OCI-LY1 (cell line): ENCODE data around the gene SLC25A51.

Experiments used
- H2AFZ ChIP-seq: fragments of 200-600 bp; sonication (generic), shearing (Covaris generic); 2 replicates; pipeline ENCODE4 v1.6.0; 2014; ENCODE audit warnings: antibody characterized with exemption, mild to moderate bottlenecking, low read length
- H3F3A ChIP-seq: fragments of 200-600 bp; sonication (generic), shearing (Covaris generic); 2 replicates; pipeline ENCODE4 v1.6.0; 2014; ENCODE audit warnings: mild to moderate bottlenecking, antibody characterized with exemption, low read length, moderate library complexity; ENCODE audit not compliant: insufficient read depth
- H3K27ac ChIP-seq: fragments of 200-600 bp; sonication (generic); 2 replicates; pipeline ENCODE4 v1.5.1; 2014; ENCODE audit warnings: low read length, mixed run types, mild to moderate bottlenecking, low read depth; ENCODE audit not compliant: poor library complexity, severe bottlenecking
- H3K27me3 ChIP-seq: fragments of 200-600 bp; sonication (generic); 2 replicates; pipeline ENCODE4 v1.6.0; 2014; ENCODE audit warnings: antibody characterized with exemption, mild to moderate bottlenecking, low read length, moderate library complexity; ENCODE audit not compliant: insufficient read depth
- H3K36me3 ChIP-seq: fragments of 200-600 bp; sonication (generic); 2 replicates; pipeline ENCODE4 v1.6.1; 2014; ENCODE audit warnings: mild to moderate bottlenecking, antibody characterized with exemption, low read length, moderate library complexity, mixed read lengths; ENCODE audit not compliant: insufficient read depth
- H3K4me1 ChIP-seq: fragments of 200-600 bp; sonication (generic); 2 replicates; pipeline ENCODE4 v1.5.1; 2014; ENCODE audit warnings: mild to moderate bottlenecking, low read length, moderate library complexity; ENCODE audit not compliant: insufficient read depth, severe bottlenecking
- H3K4me2 ChIP-seq: fragments of 200-600 bp; sonication (generic), shearing (Covaris generic); 2 replicates; pipeline ENCODE4 v1.6.1; 2014; ENCODE audit warnings: low read length
- H3K4me3 ChIP-seq: fragments of 200-600 bp; sonication (generic); 2 replicates; pipeline ENCODE4 v1.5.1; 2014; ENCODE audit warnings: low read length, low read depth, mild to moderate bottlenecking, mixed read lengths; ENCODE audit not compliant: poor library complexity, severe bottlenecking
- H3K79me2 ChIP-seq: fragments of 200-600 bp; shearing (Covaris generic); 2 replicates; pipeline ENCODE4 v1.6.1; 2016; ENCODE audit warnings: mixed run types, low read length, mixed read lengths; ENCODE audit not compliant: insufficient read depth
- H3K9ac ChIP-seq: fragments of 200-600 bp; sonication (generic), shearing (Covaris generic); 2 replicates; pipeline ENCODE4 v1.6.1; 2014; ENCODE audit warnings: mild to moderate bottlenecking, low read length, mixed read lengths
- H3K9me2 ChIP-seq: fragments of 200-600 bp; sonication (generic), shearing (Covaris generic); 2 replicates; pipeline ENCODE4 v1.6.1; 2014; ENCODE audit warnings: low read depth, mild to moderate bottlenecking, low read length, mixed read lengths
- H3K9me3 ChIP-seq: fragments of 200-600 bp; shearing (Covaris generic); 2 replicates; pipeline ENCODE4 v1.6.1; 2014; ENCODE audit warnings: low read length, mixed read lengths
- H4K20me1 ChIP-seq: fragments of 200-600 bp; sonication (generic), shearing (Covaris generic); 2 replicates; pipeline ENCODE4 v1.6.0; 2016; ENCODE audit warnings: mild to moderate bottlenecking, low read length; ENCODE audit not compliant: insufficient read depth
- EZH2 ChIP-seq: fragments of 200-600 bp; sonication (generic), shearing (Covaris generic); IDR thresholded peaks from 2 replicates; pipeline ENCODE4 v1.8.0; 2017; ENCODE audit warnings: borderline replicate concordance, mixed run types, mild to moderate bottlenecking, antibody characterized with exemption, low read length, moderate library complexity, mixed read lengths
- TF ChIP-seq, protein P1 (sequence below): fragments of 200-600 bp; sonication (generic), shearing (Covaris generic); IDR thresholded peaks from 2 replicates; pipeline ENCODE4 v1.5.1; 2017; ENCODE audit warnings: mild to moderate bottlenecking, antibody characterized with exemption, low read length, moderate library complexity, mixed read lengths

Gene SLC25A51

DNA sequence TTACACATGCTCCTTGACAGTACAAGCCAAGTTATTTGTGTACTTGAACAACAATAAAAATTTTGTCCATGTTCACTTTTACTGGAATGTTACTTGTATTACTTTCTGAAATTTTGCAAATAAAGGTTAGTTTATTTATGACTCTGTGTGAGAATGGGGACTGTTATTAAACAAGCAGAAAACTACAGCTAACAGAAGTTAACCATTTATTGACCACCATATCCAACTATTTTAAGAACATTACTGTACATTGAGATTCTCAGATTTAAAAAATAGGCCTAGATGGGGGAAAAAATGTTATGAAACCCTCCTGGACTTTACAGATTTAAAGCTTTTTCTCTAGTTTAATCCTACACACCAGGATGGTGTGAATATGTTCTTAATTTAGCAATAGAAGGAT lies 1.8 kb downstream of the SLC25A51 start:
- Histone ChIP-seq H3K9me2 (no peaks in the 10 kb centered on the region), H3F3A (no peaks in the 10 kb centered on the region), H3K27ac (no peak overlapping the region), H2AFZ (no peak overlapping the region), H3K4me2 (peak overlapping the region; percentile 94), H3K36me3 (peaks cover 14% of the 10 kb centered on the region), H3K9me3 (no peaks in the 10 kb centered on the region), H4K20me1 (no peaks in the 10 kb centered on the region), H3K4me1 (peaks cover 29% of the 10 kb centered on the region), H3K9ac (peak overlapping the region; percentile 66; the same call in 1 of the 2 replicates), H3K4me3 (peak overlapping the region; percentile 95), H3K79me2 (peaks cover 21% of the 10 kb centered on the region; the same call in 1 of the 2 replicates), H3K27me3 (no peaks in the 10 kb centered on the region)
- no peak for TF ChIP-seq EZH2
- TF ChIP-seq, protein P1, sequence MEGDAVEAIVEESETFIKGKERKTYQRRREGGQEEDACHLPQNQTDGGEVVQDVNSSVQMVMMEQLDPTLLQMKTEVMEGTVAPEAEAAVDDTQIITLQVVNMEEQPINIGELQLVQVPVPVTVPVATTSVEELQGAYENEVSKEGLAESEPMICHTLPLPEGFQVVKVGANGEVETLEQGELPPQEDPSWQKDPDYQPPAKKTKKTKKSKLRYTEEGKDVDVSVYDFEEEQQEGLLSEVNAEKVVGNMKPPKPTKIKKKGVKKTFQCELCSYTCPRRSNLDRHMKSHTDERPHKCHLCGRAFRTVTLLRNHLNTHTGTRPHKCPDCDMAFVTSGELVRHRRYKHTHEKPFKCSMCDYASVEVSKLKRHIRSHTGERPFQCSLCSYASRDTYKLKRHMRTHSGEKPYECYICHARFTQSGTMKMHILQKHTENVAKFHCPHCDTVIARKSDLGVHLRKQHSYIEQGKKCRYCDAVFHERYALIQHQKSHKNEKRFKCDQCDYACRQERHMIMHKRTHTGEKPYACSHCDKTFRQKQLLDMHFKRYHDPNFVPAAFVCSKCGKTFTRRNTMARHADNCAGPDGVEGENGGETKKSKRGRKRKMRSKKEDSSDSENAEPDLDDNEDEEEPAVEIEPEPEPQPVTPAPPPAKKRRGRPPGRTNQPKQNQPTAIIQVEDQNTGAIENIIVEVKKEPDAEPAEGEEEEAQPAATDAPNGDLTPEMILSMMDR: no peak

DNA sequence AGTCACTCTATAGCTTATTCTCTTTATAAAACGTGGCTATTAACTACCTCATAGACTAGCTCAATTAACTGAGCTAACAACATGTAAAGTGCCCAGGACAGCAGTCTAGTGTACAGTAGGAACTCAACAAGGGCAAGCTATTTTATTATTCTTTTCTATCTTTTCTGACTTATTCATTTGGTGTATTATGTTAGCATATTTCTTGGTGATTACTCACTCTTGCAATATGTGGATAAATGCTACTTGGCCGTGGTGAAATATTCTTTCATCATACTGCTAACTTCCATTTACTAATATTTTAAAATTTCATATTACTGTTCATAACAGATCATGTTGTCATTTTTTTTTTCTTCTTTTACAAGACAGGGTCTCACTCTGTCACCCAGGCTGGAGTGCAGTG lies 4.9 kb downstream of the SLC25A51 start:
- H3K36me3 ChIP-seq: peaks cover 41% of the 10 kb centered on the region
- H3K27me3 ChIP-seq: no peaks in the 10 kb centered on the region
- no peaks in the 10 kb centered on the region for H4K20me1 ChIP-seq
- peaks cover 19% of the 10 kb centered on the region for H3K4me1 ChIP-seq
- no peak overlapping the region for H2AFZ ChIP-seq
- no peak overlapping the region for H3K27ac ChIP-seq
- H3K4me2 ChIP-seq: no peak overlapping the region
- H3K9me3 ChIP-seq: no peaks in the 10 kb centered on the region
- H3K4me3 ChIP-seq: no peak overlapping the region
- H3K9me2 ChIP-seq: no peaks in the 10 kb centered on the region
- no peaks in the 10 kb centered on the region for H3F3A ChIP-seq
- H3K9ac ChIP-seq: no peak overlapping the region
- TF ChIP-seq, protein P1: no peak
- no peak for TF ChIP-seq EZH2
- peaks cover 21% of the 10 kb centered on the region; the same call in 1 of the 2 replicates for H3K79me2 ChIP-seq

DNA sequence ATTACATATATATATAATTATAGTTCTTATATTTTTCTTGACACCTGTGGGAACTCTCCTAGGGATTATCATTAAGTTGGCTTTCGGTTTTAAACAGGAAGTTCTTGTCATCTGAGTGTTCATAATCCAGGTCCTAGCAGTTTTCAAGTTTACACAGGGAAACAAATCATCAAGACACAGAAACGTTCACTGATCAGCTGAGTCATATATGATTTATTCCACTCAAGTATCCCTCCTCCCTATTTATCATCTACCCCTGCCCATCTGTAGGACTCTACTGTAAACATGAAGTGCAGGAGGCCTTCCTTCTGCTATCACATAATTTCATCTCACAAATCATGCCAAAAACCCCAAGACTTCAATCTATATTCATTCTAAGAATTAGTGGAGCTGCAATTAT lies 6.3 kb downstream of the SLC25A51 start:
- Histone ChIP-seq H3K27ac (no peak overlapping the region), H3K79me2 (peaks cover 13% of the 10 kb centered on the region; the same call in 1 of the 2 replicates), H3K27me3 (no peaks in the 10 kb centered on the region), H3F3A (no peaks in the 10 kb centered on the region), H3K4me3 (no peak overlapping the region), H3K36me3 (peaks cover 51% of the 10 kb centered on the region), H3K9me3 (no peaks in the 10 kb centered on the region), H2AFZ (no peak overlapping the region), H3K4me1 (peaks cover 14% of the 10 kb centered on the region), H3K9me2 (no peaks in the 10 kb centered on the region), H3K4me2 (no peak overlapping the region), H3K9ac (no peak overlapping the region), H4K20me1 (no peaks in the 10 kb centered on the region)
- TF ChIP-seq EZH2: no peak
- TF ChIP-seq, protein P1: no peak
